Activated T-cell treated with anti-CD3 and anti-CD28 coated beads, Interleukin-2, amount 50 U/mL, for 24 hours (primary cell): Measurements from ENCODE around the gene COL20A1.

Source experiments
- DNase-seq: peaks from one replicate; pipeline ENCODE4 v3.0.0-alpha.2; 2020
- H3K27ac Mint-ChIP-seq: 2 replicates; pipeline ENCODE4 v1.8.0; 2020; ENCODE audit warnings: mild to moderate bottlenecking, mixed read lengths
- H3K27me3 Mint-ChIP-seq: 2 replicates; pipeline ENCODE4 v1.8.0; 2020; ENCODE audit warnings: mixed read lengths
- H3K36me3 Mint-ChIP-seq: 2 replicates; pipeline ENCODE4 v1.8.0; 2020; ENCODE audit warnings: low read depth, mixed read lengths
- H3K4me1 Mint-ChIP-seq: 2 replicates; pipeline ENCODE4 v1.8.0; 2020; ENCODE audit warnings: low read depth, mixed read lengths
- H3K4me3 Mint-ChIP-seq: 2 replicates; pipeline ENCODE4 v1.8.0; 2020; ENCODE audit warnings: mild to moderate bottlenecking, moderate library complexity, mixed read lengths
- H3K9me3 Mint-ChIP-seq: 2 replicates; pipeline ENCODE4 v1.8.0; 2020; ENCODE audit warnings: mixed read lengths

COL20A1 gene

DNA sequence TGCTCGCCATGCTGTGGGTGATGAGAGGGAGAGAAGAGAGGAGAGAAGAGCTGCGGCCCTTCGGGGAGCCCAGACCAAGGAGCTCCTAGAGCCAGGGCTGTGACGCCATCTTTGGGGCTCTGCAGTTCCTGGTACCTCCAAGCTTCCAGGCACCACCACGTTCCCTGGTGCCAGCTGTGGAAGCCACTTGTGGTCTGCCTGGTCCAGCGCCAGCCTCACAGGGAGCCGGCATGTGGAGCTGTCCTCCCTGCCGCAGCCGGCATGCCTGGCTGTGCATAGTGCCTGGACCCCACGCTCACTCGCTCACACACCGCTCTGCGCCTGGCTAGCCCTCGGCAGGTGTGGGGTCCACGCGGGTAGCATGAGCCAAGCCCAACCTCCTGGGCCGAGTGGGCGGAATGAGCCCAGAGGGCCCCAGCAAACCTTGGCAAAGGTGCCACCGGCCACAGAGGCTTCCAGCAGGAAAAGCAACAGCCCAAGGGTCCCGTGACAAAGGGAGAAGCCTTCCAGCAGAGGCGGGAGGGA is 87.4 kb downstream of the COL20A1 start:
- Mint-ChIP-seq H3K36me3 (no peaks in the 10 kb centered on the region), H3K27me3 (peaks cover 37% of the 10 kb centered on the region), H3K4me3 (no peak overlapping the region), H3K27ac (no peak overlapping the region), H3K4me1 (peaks cover 2% of the 10 kb centered on the region), H3K9me3 (peaks cover 2% of the 10 kb centered on the region)
- DNase-seq, result no peak

DNA sequence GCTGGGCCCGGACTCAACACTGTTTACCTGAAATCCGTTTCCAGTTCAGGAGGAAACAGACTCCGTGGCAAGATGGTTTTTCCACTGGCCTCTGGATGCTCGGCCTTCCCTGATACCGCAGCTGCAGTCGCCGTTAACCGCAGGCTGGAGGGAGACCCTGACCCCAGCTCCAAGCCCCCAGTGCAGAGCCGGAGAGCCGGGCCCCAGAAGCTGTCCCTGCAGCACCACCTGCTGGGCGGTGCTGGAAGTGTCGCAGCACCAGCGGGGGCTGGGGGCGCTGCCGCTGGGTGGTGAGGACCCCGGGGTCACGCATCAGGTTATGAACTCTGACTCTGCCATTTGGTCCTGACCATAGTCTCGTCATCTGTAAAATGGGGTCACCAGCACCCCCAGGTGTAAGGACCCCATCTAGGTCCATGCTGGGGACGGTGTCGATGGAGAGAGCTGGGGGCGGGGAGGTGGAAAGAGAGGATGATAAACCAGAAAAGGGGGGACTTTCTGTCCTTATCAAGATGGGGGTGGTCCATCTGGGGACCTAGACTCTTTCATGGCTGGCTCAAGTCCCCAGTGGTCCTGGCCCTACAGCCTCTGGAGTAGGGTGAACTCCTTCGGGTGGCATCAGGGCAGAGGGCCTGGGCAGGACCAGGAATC is 88.9 kb downstream of the COL20A1 start:
- Mint-ChIP-seq H3K27ac (no peak overlapping the region), H3K36me3 (no peaks in the 10 kb centered on the region), H3K4me1 (no peaks in the 10 kb centered on the region), H3K27me3 (peaks cover 31% of the 10 kb centered on the region), H3K9me3 (peaks cover 14% of the 10 kb centered on the region), H3K4me3 (no peak overlapping the region)
- DNase-seq, result peak; percentile 62

DNA sequence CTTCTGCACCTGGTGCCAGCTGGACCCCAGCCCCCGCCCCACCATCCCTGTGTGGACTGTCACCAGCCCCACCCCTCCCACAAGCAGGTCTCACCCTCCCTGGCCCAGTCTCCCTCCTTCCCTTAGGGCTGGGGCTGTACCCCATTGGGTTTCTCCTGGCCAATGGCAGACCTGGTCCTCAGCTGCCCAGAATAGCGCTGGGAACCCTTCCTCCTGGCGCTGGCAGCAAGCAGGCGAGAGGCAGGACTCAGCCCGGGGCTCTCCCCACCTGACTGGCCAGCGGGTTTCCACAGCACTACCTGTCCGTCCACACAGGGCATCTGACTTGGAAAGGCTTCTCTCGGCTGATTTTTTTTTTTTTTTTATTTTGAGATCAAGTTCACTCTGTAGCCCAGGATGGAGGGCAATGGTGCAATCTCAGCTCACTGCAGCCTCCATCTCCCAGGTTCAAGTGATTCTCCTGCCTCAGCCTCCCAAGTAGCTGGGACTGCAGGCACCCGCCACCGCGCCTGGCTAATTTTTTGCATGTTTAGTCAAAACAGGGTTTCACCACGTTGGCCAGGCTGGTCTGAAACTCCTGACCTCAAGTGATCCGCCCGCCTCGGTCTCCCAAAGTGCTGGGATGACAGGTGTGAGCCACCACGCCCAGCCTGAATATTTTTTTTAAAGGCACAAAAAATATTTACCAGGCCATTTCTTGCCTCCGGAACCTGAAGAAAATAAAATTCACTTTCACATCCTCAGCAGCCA is 89.7 kb downstream of the COL20A1 start:
- Mint-ChIP-seq H3K27ac (no peak overlapping the region), H3K36me3 (no peaks in the 10 kb centered on the region), H3K4me1 (no peaks in the 10 kb centered on the region), H3K9me3 (peaks cover 18% of the 10 kb centered on the region), H3K4me3 (no peak overlapping the region), H3K27me3 (peaks cover 25% of the 10 kb centered on the region)
- no peak for DNase-seq

DNA sequence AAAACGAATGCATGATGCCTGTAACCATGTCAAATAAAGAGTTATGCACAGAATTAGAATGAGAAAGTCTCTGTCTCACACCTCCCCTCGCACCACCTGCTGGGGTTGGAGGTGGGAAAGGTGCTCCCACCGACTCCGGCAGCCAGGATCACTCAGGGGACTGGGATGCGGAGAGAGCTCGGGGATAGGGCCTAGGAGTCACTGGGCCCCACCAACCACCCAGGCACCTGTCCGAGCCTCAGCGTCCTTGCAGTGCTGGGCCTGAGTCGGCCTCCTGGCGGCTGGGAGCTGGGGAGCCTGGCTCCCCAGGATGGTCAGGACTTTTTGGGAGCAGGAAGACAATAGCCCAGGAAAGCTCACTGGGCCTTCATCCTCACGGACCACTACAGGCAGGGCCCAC is 90.6 kb downstream of the COL20A1 start:
- no peak for DNase-seq
- Mint-ChIP-seq H3K4me3 (no peak overlapping the region), H3K27me3 (peaks cover 22% of the 10 kb centered on the region), H3K9me3 (peaks cover 20% of the 10 kb centered on the region), H3K4me1 (no peaks in the 10 kb centered on the region), H3K36me3 (no peaks in the 10 kb centered on the region), H3K27ac (no peak overlapping the region)

GRCh38 chr20:63384336-63384735 is 91.3 kb downstream of the COL20A1 start:
- DNase-seq, result no peak
- Mint-ChIP-seq H3K36me3 (no peaks in the 10 kb centered on the region), H3K27me3 (peaks cover 16% of the 10 kb centered on the region), H3K4me1 (no peaks in the 10 kb centered on the region), H3K9me3 (peaks cover 22% of the 10 kb centered on the region), H3K27ac (no peak overlapping the region), H3K4me3 (no peak overlapping the region)
